Left renal pelvis (tissue), 4 donors: ENCODE data around the gene IQCN. TPM values are rescaled to one million over a fixed set of nuclear protein-coding genes. Genes with fewer than 3 reads are reported as not detected.
A peak's percentile ranks its signal among the peaks of the same experiment; 100 is the strongest.

Experiments used
- DNase-seq, 4 donors: peaks; one replicate each; pipeline ENCODE4 v3.0.0-alpha.2; 2013; ENCODE audit warnings: low read depth in 4 of 4, low spot score in 3 of 4
- polyA plus RNA-seq, 4 donors: library from polyadenylated mRNA; unstranded; fragments of 120-200 nt; gene quantifications; one replicate each; pipeline ENCODE4 v1.2.1, GENCODE V29; 2013; ENCODE audit not compliant: insufficient read length in 4 of 4

IQCN gene
- polyA plus RNA-seq, 4 donors, result 5.0 to 13.4 (median 6.7) TPM

- no peak for DNase-seq
These were observed 40.1 kb downstream of the IQCN start for GRCh38 chr19:18234194-18234593.

GRCh38 chr19:18233224-18233825 lies 40.9 kb downstream of the IQCN start:
- peak in 2 of 4 donors; percentile 56 to 69 for DNase-seq

GRCh38 chr19:18232540-18233223 lies 41.6 kb downstream of the IQCN start:
- DNase-seq, result no peak

- no peak for DNase-seq
These were observed 42.5 kb downstream of the IQCN start for GRCh38 chr19:18231775-18232174.

- DNase-seq, result no peak
These were observed 43.1 kb downstream of the IQCN start for GRCh38 chr19:18230941-18231734.

GRCh38 chr19:18229915-18230314 lies 44.3 kb downstream of the IQCN start:
- DNase-seq, result no peak

GRCh38 chr19:18229474-18229873 lies 44.8 kb downstream of the IQCN start:
- DNase-seq, result no peak

- DNase-seq, result no peak
These were observed 46.4 kb downstream of the IQCN start for GRCh38 chr19:18227781-18228271.

GRCh38 chr19:18226956-18227780 lies 47.1 kb downstream of the IQCN start:
- DNase-seq, result no peak

GRCh38 chr19:18225702-18226468 lies 48.4 kb downstream of the IQCN start, which contains the start of gene PDE4C:
Gene PDE4C, minus strand, starts transcription at chr19:18226438. Its CDS starts 23 bp downstream, at chr19:18226415.
- no peak for DNase-seq

- DNase-seq, result no peak
These were observed 48.9 kb downstream of the IQCN start for GRCh38 chr19:18225355-18225701.

- peak; percentile 89 to 93 (median 92) for DNase-seq
These were observed 49.5 kb downstream of the IQCN start for GRCh38 chr19:18224525-18225354.

GRCh38 chr19:18223860-18224524 lies 50.3 kb downstream of the IQCN start:
- no peak for DNase-seq

- no peak for DNase-seq
These were observed 52.2 kb downstream of the IQCN start for GRCh38 chr19:18221815-18222725.

GRCh38 chr19:18220632-18221275 lies 53.5 kb downstream of the IQCN start:
- no peak for DNase-seq

- DNase-seq, result no peak
These were observed 54.2 kb downstream of the IQCN start for GRCh38 chr19:18219911-18220631.
